ENCODE measurements around the gene PXN.

PXN gene

DNA sequence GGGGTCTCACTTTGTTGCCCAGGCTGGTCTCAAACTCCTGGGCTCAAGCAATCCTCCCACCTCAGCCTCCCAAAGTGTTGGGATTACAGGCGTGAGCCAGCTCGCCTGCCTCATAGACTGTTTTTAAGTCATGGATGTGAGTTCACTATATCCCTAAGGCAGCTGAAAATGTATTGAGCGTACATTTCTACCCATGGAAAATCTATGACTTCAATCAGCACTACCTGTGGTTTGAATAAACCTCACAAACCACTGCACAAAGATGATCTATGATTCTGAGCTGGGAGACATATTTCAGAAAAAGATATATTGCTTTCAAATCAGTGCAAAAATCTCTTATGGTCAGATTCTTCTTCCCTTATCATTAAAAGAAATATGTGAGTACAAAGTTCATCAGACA is 93.5 kb downstream of the PXN start:
- DNase-seq (ENCODE audit: low spot score) = no peak

DNA sequence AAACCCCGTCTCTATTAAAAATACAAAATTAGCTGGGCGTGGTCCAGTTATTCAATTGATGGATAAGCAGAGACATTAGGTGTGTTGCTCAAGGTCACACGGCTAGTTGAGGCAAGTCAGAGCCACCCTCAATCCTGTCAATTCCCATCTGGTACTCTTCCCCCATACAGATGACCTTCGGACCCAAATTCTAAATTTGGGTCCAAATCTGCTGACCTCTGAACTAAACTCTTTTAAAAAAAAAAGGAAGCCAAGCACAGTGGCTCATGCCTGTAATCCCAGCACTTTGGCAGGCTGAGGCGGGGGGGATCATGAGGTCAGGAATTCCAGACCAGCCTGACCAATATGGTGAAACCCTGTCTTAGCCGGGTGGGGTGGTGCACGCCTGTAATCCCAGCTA is 94.9 kb downstream of the PXN start:
- DNase-seq (ENCODE audit: low spot score) = no peak

DNA sequence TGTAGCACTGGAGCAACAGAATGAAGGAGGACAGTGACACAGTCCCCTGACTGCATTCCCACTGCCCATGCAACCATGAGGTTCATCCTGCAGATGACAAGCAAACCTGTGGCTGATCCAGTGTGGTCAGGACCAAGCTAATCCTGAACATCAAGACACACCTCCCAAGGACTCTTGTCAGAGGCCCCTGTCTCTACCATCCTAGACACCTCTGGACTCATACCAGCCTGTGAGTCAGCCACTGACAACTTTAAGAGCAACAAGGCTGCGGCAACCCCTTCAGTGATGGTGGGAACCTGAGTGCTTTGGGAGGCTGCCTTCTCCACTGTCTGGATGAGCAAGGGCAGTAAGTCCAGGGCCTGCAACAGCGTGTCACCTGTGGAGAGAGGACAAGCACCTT is 95.6 kb downstream of the PXN start:
- DNase-seq (ENCODE audit: low spot score) = no peak

DNA sequence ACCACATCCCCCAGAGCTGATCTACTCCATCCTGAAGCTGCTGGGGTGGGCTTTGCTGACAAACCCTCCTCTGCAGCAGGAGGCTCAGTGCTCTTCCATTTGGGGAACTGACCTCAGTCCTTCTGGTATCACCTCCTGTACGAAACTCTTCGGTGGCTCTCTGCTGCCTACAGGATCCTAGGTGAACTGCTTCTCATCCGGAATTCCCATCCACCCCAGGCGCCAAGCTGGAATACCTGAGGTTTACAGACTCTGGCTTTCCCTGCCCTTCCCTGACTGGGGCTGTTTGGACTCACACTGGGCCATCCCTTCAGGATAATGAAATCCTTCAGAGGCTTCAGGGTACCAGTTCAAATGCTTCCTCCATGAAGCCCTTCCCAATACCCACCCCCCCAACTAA is 97.2 kb downstream of the PXN start:
- DNase-seq (ENCODE audit: low spot score) = no peak

DNA sequence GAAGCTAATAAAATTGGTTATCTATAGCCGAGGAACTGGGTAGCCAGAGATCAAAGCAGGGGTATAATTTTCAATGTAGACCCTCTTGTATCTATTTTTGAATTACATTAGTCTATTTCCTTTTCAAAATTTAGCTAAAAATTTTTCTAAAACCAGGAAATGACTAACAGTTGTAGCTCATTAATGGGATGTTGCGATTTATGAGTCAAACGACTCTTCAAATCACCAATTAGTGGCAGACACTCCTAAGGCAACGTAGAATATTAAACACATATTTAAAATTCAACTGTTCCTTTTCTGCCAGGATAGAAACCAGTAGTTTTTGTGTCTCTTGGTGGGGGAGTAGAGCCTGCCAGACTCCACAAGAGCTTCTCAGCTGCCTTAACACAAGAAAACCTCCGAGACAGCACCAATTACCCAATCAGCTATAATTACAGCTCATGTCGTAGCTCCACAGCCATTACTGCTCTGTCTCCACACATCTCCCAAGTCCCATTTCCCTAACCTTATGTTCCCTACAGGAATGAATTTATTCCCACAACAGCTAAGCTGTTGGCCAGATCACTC is 97.9 kb downstream of the PXN start:
- DNase-seq (ENCODE audit: low spot score) = no peak

DNA sequence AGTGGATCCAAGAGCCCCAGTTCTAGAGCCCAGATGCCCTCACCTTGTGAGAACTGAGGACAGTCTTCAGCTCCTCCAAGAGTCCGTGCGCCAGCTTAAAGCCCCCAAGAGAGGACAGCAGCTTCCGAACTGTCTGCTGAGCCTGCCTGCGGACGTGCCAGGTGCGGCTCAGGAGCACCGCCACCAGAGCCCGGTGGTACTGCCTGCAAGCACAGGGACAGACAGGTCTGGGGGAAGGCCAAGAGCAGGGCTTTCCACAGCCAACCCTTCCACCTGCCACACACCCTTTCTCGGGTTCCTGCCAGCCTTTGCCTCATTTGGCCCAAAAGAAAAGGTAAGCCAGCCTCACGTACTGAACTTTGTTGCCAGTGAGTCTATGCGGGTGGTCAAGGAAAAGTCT is 101.2 kb downstream of the PXN start:
- no peak for DNase-seq (ENCODE audit: low spot score)

DNA sequence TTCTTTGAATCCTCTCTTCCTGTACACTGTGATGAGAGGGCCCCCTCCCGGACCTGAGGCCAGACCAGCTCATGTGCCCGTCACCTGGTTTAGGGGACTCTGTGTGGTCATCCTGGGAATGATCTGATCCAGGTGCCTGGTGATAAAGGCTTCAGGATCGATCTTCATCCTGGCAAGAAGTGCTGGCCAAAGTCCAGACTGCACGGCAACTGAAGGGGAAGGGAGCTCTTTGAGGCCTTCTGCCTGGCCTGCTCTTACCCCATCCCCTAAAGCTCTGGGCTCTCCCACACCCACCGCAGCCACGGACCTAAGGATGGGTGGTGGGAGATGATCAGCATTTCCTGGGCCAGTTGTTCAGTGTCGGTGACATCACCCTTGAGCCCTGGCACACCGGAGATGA is 102.8 kb downstream of the PXN start:
- no peak for DNase-seq (ENCODE audit: low spot score)

DNA sequence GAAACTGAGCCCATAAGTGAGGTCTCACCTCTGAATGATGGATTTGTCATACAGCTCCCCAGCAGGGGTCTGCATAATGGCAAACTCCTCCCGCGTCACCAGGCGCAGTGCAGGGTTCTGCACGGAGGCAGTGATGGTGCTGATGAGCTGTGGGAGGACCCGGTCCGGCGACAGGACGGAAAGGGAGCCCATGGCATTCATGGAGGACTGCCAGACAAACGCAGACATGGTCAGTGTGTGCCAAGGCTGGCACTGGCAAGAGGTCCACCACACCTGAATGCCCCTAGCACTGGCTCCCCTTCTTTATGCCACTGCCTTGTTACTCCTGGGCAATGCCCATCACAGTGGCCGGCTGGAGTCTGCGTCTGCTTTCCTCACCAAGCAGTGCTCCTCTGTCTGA is 103.7 kb downstream of the PXN start:
- no peak for DNase-seq (ENCODE audit: low spot score)
